ENCODE data around the gene RNH1. TPM values are rescaled to one million over a fixed set of nuclear protein-coding genes. Genes with fewer than 3 reads are reported as not detected.

RNH1 gene
- total and polyA plus RNA-seq, 10 of the 15 experiments (the other 5 are each of a cell fraction or from before 2014, with no cell fraction given), result 2.3 to 162 (median 72.1) TPM

DNA sequence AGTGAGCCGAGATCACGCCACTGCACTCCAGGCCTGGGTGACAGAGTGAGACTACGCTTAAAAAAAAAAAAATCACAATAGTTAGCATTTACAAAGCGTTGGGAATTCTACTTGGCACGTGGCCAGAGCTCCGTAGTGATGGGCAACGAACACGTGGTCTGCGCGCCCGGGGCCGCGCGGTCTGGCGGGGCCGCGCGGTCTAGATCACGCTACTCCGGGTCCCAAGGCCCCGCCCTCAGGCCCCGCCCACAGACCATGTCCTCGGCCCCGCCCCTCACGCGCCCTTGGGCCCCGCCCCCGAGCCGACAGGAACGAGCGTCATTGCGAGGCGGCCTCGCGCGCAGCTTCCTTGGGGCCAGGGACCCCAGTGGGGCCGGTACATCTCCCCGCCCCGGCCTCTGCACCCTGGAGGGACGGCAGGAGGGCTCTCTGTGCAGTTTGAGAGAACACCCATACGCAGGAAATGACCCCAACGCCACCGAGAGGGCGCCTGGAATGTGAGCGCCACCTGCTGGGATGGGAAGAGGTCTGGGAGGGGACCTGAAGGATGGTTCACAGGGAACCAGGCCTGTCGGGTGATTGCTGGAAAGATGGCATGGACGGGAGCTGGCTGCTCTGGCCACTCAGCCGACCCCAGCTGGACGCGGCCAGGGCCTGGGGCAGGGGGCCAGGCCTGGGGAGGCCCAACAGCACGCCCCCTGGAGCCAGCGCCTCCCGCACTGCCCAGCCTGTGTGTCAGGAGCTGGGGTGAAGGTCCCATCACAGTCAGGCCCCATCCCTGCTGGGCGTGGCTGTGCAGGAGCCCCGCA lies 58.9 kb downstream of the RNH1 start (continued):
- TF ChIP-seq PRDM15 (CRISPR knock-in tag; IDR thresholded peaks at IDR 0.05) (no peak), SMARCA5 (IDR thresholded peaks at IDR 0.05) (peak; percentile 87), ZNF217 (IDR thresholded peaks at IDR 0.05) (no peak), RB1 (IDR thresholded peaks at IDR 0.05; ENCODE audit: borderline replicate concordance) (peak; percentile 82; the same call in 1 of the 2 replicates), FOXM1 (IDR thresholded peaks at IDR 0.05; ENCODE audit: low read depth, low read length) (no peak), NFXL1 (IDR thresholded peaks at IDR 0.05; ENCODE audit: borderline replicate concordance) (no peak), RELB (IDR thresholded peaks at IDR 0.05; ENCODE audit: low read depth) (peak; percentile 45; the same call in 1 of the 2 replicates), ZNF207 (IDR thresholded peaks at IDR 0.05; ENCODE audit: borderline replicate concordance) (no peak), POLR2AphosphoS2 (IDR thresholded peaks at IDR 0.05; ENCODE audit: low read depth, low read length) (0 out of 2 replicates have a peak, but pooled peaks have one; percentile 64), LARP7 (IDR thresholded peaks at IDR 0.05) (peak; percentile 72; the same call in 1 of the 2 replicates), ZNF622 (IDR thresholded peaks at IDR 0.05) (no peak), ZSCAN29 (IDR thresholded peaks at IDR 0.05) (0 out of 2 replicates have a peak, but pooled peaks have one; percentile 11), IKZF2 (IDR thresholded peaks at IDR 0.05) (peak; percentile 61 to 75; a peak in 3 of 4 replicates), POLR2AphosphoS5 (IDR thresholded peaks at IDR 0.05; ENCODE audit: low read length) (peak; percentile 83), HDGF (IDR thresholded peaks at IDR 0.05) (no peak), EZH2 (IDR thresholded peaks at IDR 0.05; ENCODE audit: borderline replicate concordance, control insufficient read depth, low read depth, low read length) (no peak)
- TF ChIP-seq, protein P1, sequence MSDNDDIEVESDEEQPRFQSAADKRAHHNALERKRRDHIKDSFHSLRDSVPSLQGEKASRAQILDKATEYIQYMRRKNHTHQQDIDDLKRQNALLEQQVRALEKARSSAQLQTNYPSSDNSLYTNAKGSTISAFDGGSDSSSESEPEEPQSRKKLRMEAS (IDR thresholded peaks at IDR 0.05; ENCODE audit: low read depth, low read length), result peak; percentile 79
- TF ChIP-seq, protein P2, sequence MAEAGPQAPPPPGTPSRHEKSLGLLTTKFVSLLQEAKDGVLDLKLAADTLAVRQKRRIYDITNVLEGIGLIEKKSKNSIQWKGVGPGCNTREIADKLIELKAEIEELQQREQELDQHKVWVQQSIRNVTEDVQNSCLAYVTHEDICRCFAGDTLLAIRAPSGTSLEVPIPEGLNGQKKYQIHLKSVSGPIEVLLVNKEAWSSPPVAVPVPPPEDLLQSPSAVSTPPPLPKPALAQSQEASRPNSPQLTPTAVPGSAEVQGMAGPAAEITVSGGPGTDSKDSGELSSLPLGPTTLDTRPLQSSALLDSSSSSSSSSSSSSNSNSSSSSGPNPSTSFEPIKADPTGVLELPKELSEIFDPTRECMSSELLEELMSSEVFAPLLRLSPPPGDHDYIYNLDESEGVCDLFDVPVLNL (IDR thresholded peaks at IDR 0.05; ENCODE audit: low read depth, low read length), result no peak
- TF ChIP-seq, protein P3, sequence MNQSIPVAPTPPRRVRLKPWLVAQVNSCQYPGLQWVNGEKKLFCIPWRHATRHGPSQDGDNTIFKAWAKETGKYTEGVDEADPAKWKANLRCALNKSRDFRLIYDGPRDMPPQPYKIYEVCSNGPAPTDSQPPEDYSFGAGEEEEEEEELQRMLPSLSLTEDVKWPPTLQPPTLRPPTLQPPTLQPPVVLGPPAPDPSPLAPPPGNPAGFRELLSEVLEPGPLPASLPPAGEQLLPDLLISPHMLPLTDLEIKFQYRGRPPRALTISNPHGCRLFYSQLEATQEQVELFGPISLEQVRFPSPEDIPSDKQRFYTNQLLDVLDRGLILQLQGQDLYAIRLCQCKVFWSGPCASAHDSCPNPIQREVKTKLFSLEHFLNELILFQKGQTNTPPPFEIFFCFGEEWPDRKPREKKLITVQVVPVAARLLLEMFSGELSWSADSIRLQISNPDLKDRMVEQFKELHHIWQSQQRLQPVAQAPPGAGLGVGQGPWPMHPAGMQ (IDR thresholded peaks at IDR 0.05; ENCODE audit: borderline replicate concordance), result no peak
